A549 (cell line): ENCODE data around the gene RPTOR. TPM values are rescaled to one million over a fixed set of nuclear protein-coding genes. Genes with fewer than 3 reads are reported as not detected.

Experiments
- ATAC-seq, 2 experiments: fragments of 200-7000 bp in 1 of 2; fragments of >200 bp in 1 of 2; cut with Nextera tagmentation in 1 of 2; cut with Tn5 transposase in 1 of 2; 3 replicates each; pipeline versions ENCODE4 v1.8.0 to v1.9.1; 2018 to 2020; ENCODE audit warnings: mild to moderate bottlenecking in 1 of 2, moderate library complexity in 1 of 2
- CTCF ChIA-PET: fragments of 300-600 bp; sonication (Branson Sonifier 250); formaldehyde crosslinking; extraction: SDS; loops from one replicate; lab custom pipeline; 2021; ENCODE audit warnings: antibody characterized with exemption, inconsistent platforms; lab: Yijun Ruan, JAX
- POLR2A ChIA-PET: fragments of 350-600 bp; formaldehyde crosslinking; extraction: SDS; loops from one replicate; lab custom pipeline; 2021; ENCODE audit warnings: antibody characterized with exemption, inconsistent platforms; lab: Yijun Ruan, JAX
- DNase-seq, 2 experiments: peaks; one replicate each; pipeline versions ENCODE4 v3.0.0 to v3.0.0-alpha.2; 2011 to 2016; ENCODE audit warnings: low read depth in 1 of 2, low spot score in 1 of 2
- FAIRE-seq: peaks from 2 replicates; lab custom pipeline; 2011; peaks lifted over from hg19 to GRCh38; lab: Jason Lieb, UNC
- H3K27ac ChIP-seq, 2 experiments: fragments of >200 bp; sonication (Bioruptor Twin); formaldehyde crosslinking; 3 replicates each; pipeline ENCODE4 v1.5.1; 2016 to 2017
- H3K4me1 ChIP-seq: fragments of >200 bp; sonication (Bioruptor Twin); formaldehyde crosslinking; 3 replicates; pipeline ENCODE4 v1.6.1; 2016
- H3K4me2 ChIP-seq: fragments of >200 bp; sonication (Bioruptor Twin); formaldehyde crosslinking; 3 replicates; pipeline ENCODE4 v1.6.1; 2016
- H3K4me3 ChIP-seq: fragments of >200 bp; sonication (Bioruptor Twin); formaldehyde crosslinking; 3 replicates; pipeline ENCODE4 v1.5.1; 2016
- H3K9me3 ChIP-seq: fragments of >200 bp; sonication (Bioruptor Twin); formaldehyde crosslinking; 3 replicates; pipeline ENCODE4 v1.6.1; 2016
- BCL3 ChIP-seq: fragments of >200 bp; sonication (Bioruptor Twin); formaldehyde crosslinking; IDR thresholded peaks from 3 replicates; pipeline ENCODE4 v1.6.1; 2016
- CBX2 ChIP-seq: fragments of 200-600 bp; sonication (generic); IDR thresholded peaks from 2 replicates; pipeline ENCODE4 v1.6.1; 2016; ENCODE audit warnings: low read depth, mild to moderate bottlenecking, borderline replicate concordance
- CEBPB ChIP-seq, 2 experiments: fragments of >200 bp in 1 of 2; sonication (Bioruptor Twin) in 1 of 2; formaldehyde crosslinking in 1 of 2; IDR thresholded peaks; 2 replicates each; pipeline ENCODE4 v1.6.1; 2012 to 2016
- CHD2 ChIP-seq: fragments of 150-350 bp; IDR thresholded peaks from 2 replicates; pipeline ENCODE4 v1.6.1; 2014; ENCODE audit warnings: low read length; ENCODE audit not compliant: partially characterized antibody
- CTCF ChIP-seq: fragments of >200 bp; sonication (Bioruptor Twin); formaldehyde crosslinking; IDR thresholded peaks from 3 replicates; pipeline ENCODE4 v1.5.1; 2016
- ESRRA ChIP-seq: fragments of 150-350 bp; IDR thresholded peaks from 2 replicates; pipeline ENCODE4 v1.6.1; 2014; ENCODE audit warnings: mild to moderate bottlenecking, low read length, borderline replicate concordance
- FOXS1 ChIP-seq: fragments of 250-450 bp; sonication (Bioruptor Pico); IDR thresholded peaks from 2 replicates; pipeline ENCODE4 v1.5.0; 2020; ENCODE audit warnings: mild to moderate bottlenecking, moderate library complexity
- HEYL ChIP-seq: fragments of 250-450 bp; sonication (Bioruptor Pico); IDR thresholded peaks from 2 replicates; pipeline ENCODE4 v1.8.0; 2021; ENCODE audit warnings: mild to moderate bottlenecking, moderate library complexity
- HMGXB4 ChIP-seq: fragments of 250-450 bp; sonication (Bioruptor Pico); IDR thresholded peaks from 2 replicates; pipeline ENCODE4 v1.5.0; 2021; ENCODE audit warnings: mild to moderate bottlenecking, moderate library complexity, borderline replicate concordance
- HOXA7 ChIP-seq: fragments of 250-450 bp; sonication (Bioruptor Pico); IDR thresholded peaks from 2 replicates; pipeline ENCODE4 v1.5.0; 2020; ENCODE audit warnings: mild to moderate bottlenecking, moderate library complexity
- HOXB13 ChIP-seq: fragments of 250-450 bp; sonication (Bioruptor Pico); IDR thresholded peaks from 2 replicates; pipeline ENCODE4 v1.5.0; 2020; ENCODE audit warnings: low read depth, mild to moderate bottlenecking, moderate library complexity
- JUN ChIP-seq, 2 experiments: fragments of >200 bp; sonication (Bioruptor Twin); formaldehyde crosslinking; IDR thresholded peaks; 2 replicates in 1 of 2; 3 replicates in 1 of 2; pipeline ENCODE4 v1.6.1; 2016 to 2017
- KDM1A ChIP-seq: fragments of 200-600 bp; sonication (generic); IDR thresholded peaks from 2 replicates; pipeline ENCODE4 v1.6.1; 2016; ENCODE audit warnings: low read depth, mild to moderate bottlenecking
- KDM5A ChIP-seq: fragments of 200-600 bp; sonication (generic); IDR thresholded peaks from 2 replicates; pipeline ENCODE4 v1.6.1; 2016; ENCODE audit warnings: antibody characterized with exemption, mild to moderate bottlenecking
- NFE2L2 ChIP-seq: fragments of 150-350 bp; conservative IDR thresholded peaks from 2 replicates; pipeline ENCODE4 v1.6.1; 2014; ENCODE audit warnings: low read length
- NPAS2 ChIP-seq: fragments of 250-450 bp; sonication (Bioruptor Pico); IDR thresholded peaks from 2 replicates; pipeline ENCODE4 v1.8.0; 2022; ENCODE audit warnings: mild to moderate bottlenecking, moderate library complexity, borderline replicate concordance
- PBX3 ChIP-seq: IDR thresholded peaks from 2 replicates; pipeline ENCODE4 v1.6.1; 2012
- PHF8 ChIP-seq: fragments of 200-600 bp; sonication (generic); IDR thresholded peaks from 2 replicates; pipeline ENCODE4 v1.6.1; 2016; ENCODE audit warnings: low read depth, mild to moderate bottlenecking, antibody characterized with exemption, moderate library complexity, borderline replicate concordance
- POLR2A ChIP-seq: IDR thresholded peaks from 2 replicates; pipeline ENCODE4 v1.6.1; 2012; ENCODE audit warnings: mild to moderate bottlenecking, low read length
- POLR2AphosphoS2 ChIP-seq: conservative IDR thresholded peaks from 2 replicates; pipeline ENCODE4 v1.6.1; 2012; ENCODE audit warnings: low read length, improper control_type of control experiment, inconsistent platforms
- SMC3 ChIP-seq: fragments of >200 bp; sonication (Bioruptor Twin); formaldehyde crosslinking; IDR thresholded peaks from 3 replicates; pipeline ENCODE4 v1.6.1; 2018; ENCODE audit warnings: inconsistent platforms
- SREBF2 ChIP-seq: fragments of 450-650 bp; IDR thresholded peaks from 2 replicates; pipeline ENCODE4 v1.6.1; 2014; ENCODE audit warnings: mild to moderate bottlenecking, moderate library complexity
- ZC3H11A ChIP-seq: fragments of 450-650 bp; IDR thresholded peaks from 2 replicates; pipeline ENCODE4 v1.6.1; 2014; ENCODE audit warnings: antibody characterized with exemption, mild to moderate bottlenecking
- WGBS: methylation state at CpG from one replicate; pipeline ENCODE4 v1.1.6; 2017; ENCODE audit errors: missing lambda C conversion rate; 5-methylcytosine and 5-hydroxymethylcytosine counted together
- polyA plus RNA-seq, 4 experiments: library from polyadenylated mRNA; depleted of rRNA in 3 of 4; stranded (reverse); fragments of >200 nt; fragmentation: RNase III in 1 of 4; extraction: RNeasy Plus Mini Kit Qiagen cat#74134 plus additional on column Dnase treatment in 1 of 4; gene quantifications; 2 replicates in 3 of 4; 3 replicates in 1 of 4; pipeline ENCODE4 v1.2.3, GENCODE V29; 2011 to 2017
- TF ChIP-seq, protein P1 (sequence below): fragments of 450-650 bp; IDR thresholded peaks from 2 replicates; pipeline ENCODE4 v1.6.1; 2014; ENCODE audit warnings: antibody characterized with exemption
- TF ChIP-seq, protein P2 (sequence below): IDR thresholded peaks from 2 replicates; pipeline ENCODE4 v1.6.1; 2012

RPTOR gene
- polyA plus RNA-seq, 2 of the 4 experiments (the other 2 are of a cell fraction), result 10.8 to 27.1 TPM

GRCh38 chr17:80883831-80884735, 339.4 kb downstream of the RPTOR start:
- ChIA-PET POLR2A (no interaction called here), CTCF (interaction anchor here (0.8 to 2.5 kb wide), 8 partner anchors 10 to 25 kb away, joined by 3 to 14 read pairs (median 4); no protein-coding TSS in a partner anchor)
- ATAC-seq (no peak), DNase-seq (no peak), FAIRE-seq (no peak)
- no peak for TF ChIP-seq NFE2L2
- Histone ChIP-seq H3K27ac (no peak overlapping the region), H3K4me2 (no peak overlapping the region), H3K4me3 (no peak overlapping the region), H3K4me1 (no peaks in the 10 kb centered on the region), H3K9me3 (no peaks in the 10 kb centered on the region)
- WGBS, result 96% methylated on average over 40 of the region's 42 CpGs

DNA sequence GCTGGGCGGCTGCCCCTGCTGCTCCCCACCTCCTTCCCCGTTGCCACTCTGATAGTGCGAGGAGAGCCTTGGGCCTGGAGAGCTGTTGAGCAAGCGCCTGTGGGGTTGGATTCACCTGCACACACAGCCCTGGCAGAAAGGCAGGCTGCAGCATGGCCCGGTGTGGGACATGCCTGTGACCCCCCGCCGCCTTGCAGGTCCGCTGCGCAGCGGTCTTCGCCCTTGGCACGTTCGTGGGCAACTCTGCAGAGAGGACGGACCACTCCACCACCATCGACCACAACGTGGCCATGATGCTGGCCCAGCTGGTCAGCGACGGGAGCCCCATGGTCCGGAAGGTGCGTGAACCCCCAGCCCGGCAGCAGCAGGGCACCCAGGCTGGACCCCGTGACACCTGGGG, 340.2 kb downstream of the RPTOR start:
- no peak for ATAC-seq
- no peak for DNase-seq
- no peak overlapping the region for H3K4me2 ChIP-seq
- ChIA-PET POLR2A (no interaction called here), CTCF (interaction anchor here (1.5 to 2.5 kb wide), 4 partner anchors 9 to 19 kb away, joined by 3 to 14 read pairs (median 6); no protein-coding TSS in a partner anchor)
- no peak overlapping the region for H3K27ac ChIP-seq
- no peak for FAIRE-seq
- TF ChIP-seq ZC3H11A (no peak), JUN (IDR thresholded peaks at IDR 0.05) (no peak), CBX2 (no peak), POLR2A (no peak), NPAS2 (no peak), FOXS1 (CRISPR knock-in tag) (no peak), PHF8 (no peak), CHD2 (no peak), HOXA7 (CRISPR knock-in tag) (no peak), KDM5A (no peak)
- TF ChIP-seq, protein P1, sequence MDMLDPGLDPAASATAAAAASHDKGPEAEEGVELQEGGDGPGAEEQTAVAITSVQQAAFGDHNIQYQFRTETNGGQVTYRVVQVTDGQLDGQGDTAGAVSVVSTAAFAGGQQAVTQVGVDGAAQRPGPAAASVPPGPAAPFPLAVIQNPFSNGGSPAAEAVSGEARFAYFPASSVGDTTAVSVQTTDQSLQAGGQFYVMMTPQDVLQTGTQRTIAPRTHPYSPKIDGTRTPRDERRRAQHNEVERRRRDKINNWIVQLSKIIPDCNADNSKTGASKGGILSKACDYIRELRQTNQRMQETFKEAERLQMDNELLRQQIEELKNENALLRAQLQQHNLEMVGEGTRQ, result no peak
- no peak overlapping the region for H3K4me3 ChIP-seq
- H3K4me1 ChIP-seq, result no peaks in the 10 kb centered on the region
- no peaks in the 10 kb centered on the region for H3K9me3 ChIP-seq
- 93% methylated on average over 15 of the region's 22 CpGs for WGBS

GRCh38 chr17:80885947-80886582, 341.4 kb downstream of the RPTOR start:
- peaks cover 8% of the 10 kb centered on the region for H3K4me1 ChIP-seq
- DNase-seq, result no peak
- H3K4me2 ChIP-seq, result no peak overlapping the region
- 92% methylated on average over 22 of the region's 22 CpGs for WGBS
- no peak for FAIRE-seq
- CTCF ChIA-PET, result interaction anchor here (0.9 to 2.5 kb wide), 5 partner anchors 8 to 20 kb away, joined by 3 to 6 read pairs (median 4); no protein-coding TSS in a partner anchor
- POLR2A ChIA-PET, result interaction anchor here (0.6 kb wide), 1 partner anchor 100 kb away, joined by 3 read pairs; no protein-coding TSS in a partner anchor
- no peak for ATAC-seq
- H3K9me3 ChIP-seq, result no peaks in the 10 kb centered on the region
- no peak overlapping the region for H3K4me3 ChIP-seq
- H3K27ac ChIP-seq, result no peak overlapping the region
- TF ChIP-seq SREBF2, result no peak
- no peak for TF ChIP-seq HEYL (CRISPR knock-in tag)
- no peak for TF ChIP-seq CEBPB (IDR thresholded peaks at IDR 0.05)
- TF ChIP-seq POLR2AphosphoS2, result no peak
- TF ChIP-seq HMGXB4 (CRISPR knock-in tag), result no peak
- TF ChIP-seq SMC3, result no peak
- no peak for TF ChIP-seq ESRRA
- no peak for TF ChIP-seq CTCF
- TF ChIP-seq CBX2, result no peak
- TF ChIP-seq BCL3, result no peak
- no peak for TF ChIP-seq KDM1A
- TF ChIP-seq HOXB13 (CRISPR knock-in tag), result no peak
- TF ChIP-seq, protein P2, sequence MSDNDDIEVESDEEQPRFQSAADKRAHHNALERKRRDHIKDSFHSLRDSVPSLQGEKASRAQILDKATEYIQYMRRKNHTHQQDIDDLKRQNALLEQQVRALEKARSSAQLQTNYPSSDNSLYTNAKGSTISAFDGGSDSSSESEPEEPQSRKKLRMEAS, result no peak
- no peak for TF ChIP-seq ZC3H11A
- no peak for TF ChIP-seq JUN (IDR thresholded peaks at IDR 0.05)
- no peak for TF ChIP-seq CHD2
- TF ChIP-seq PBX3, result no peak
